HUES64 (cell line): ENCODE measurements around the gene ALOX5AP.
"Not testable (repeated sequence)": the region's sequence is repeated elsewhere in the genome, so short reads cannot be mapped to it uniquely, and the experiment has no call there.

Source experiments
- H3K27ac ChIP-seq: 2 replicates; pipeline ENCODE4 v1.7.0; 2013; ENCODE audit warnings: low read depth, low read length, inconsistent platforms
- H3K27me3 ChIP-seq: 2 replicates; pipeline ENCODE4 v1.6.1; 2013; ENCODE audit warnings: mild to moderate bottlenecking, low read length; ENCODE audit not compliant: insufficient read depth
- H3K36me3 ChIP-seq: 2 replicates; pipeline ENCODE4 v1.6.1; 2013; ENCODE audit warnings: mild to moderate bottlenecking, low read length; ENCODE audit not compliant: insufficient read depth
- H3K4me1 ChIP-seq: 2 replicates; pipeline ENCODE4 v1.6.1; 2013; ENCODE audit warnings: mild to moderate bottlenecking, low read length, moderate library complexity; ENCODE audit not compliant: insufficient read depth
- H3K4me3 ChIP-seq: 2 replicates; pipeline ENCODE4 v1.5.1; 2013; ENCODE audit warnings: mild to moderate bottlenecking, low read length, moderate library complexity
- H3K9ac ChIP-seq: 2 replicates; pipeline ENCODE4 v1.6.1; 2013; ENCODE audit warnings: mild to moderate bottlenecking, low read depth, low read length
- H3K9me3 ChIP-seq: 2 replicates; pipeline ENCODE4 v1.6.1; 2013; ENCODE audit warnings: low read depth, low read length; ENCODE audit not compliant: insufficient read depth
- WGBS: fragments of 150-250, 120-280 bp; methylation state at CpG from one replicate; pipeline ENCODE4 v1.1.7; 2013; ENCODE audit warnings: missing lambda C conversion rate; 5-methylcytosine and 5-hydroxymethylcytosine counted together

ALOX5AP gene

GRCh38 chr13:30739761-30740642, 4.7 kb downstream of the ALOX5AP start:
- WGBS: 86% methylated on average over 14 of the region's 14 CpGs
- H3K27ac ChIP-seq: no peak overlapping the region
- no peak overlapping the region for H3K9ac ChIP-seq
- peaks cover 9% of the 10 kb centered on the region; the same call in 1 of the 2 replicates for H3K4me1 ChIP-seq
- no peaks in the 10 kb centered on the region for H3K9me3 ChIP-seq
- no peak overlapping the region for H3K4me3 ChIP-seq
- no peaks in the 10 kb centered on the region for H3K27me3 ChIP-seq
- no peaks in the 10 kb centered on the region for H3K36me3 ChIP-seq

GRCh38 chr13:30742901-30743300, 7.6 kb downstream of the ALOX5AP start:
- Histone ChIP-seq H3K9me3 (no peaks in the 10 kb centered on the region), H3K4me3 (no peak overlapping the region), H3K4me1 (peaks cover 9% of the 10 kb centered on the region; the same call in 1 of the 2 replicates), H3K9ac (no peak overlapping the region), H3K27me3 (no peaks in the 10 kb centered on the region), H3K27ac (no peak overlapping the region), H3K36me3 (no peaks in the 10 kb centered on the region)
- WGBS: 87% methylated on average over 6 of the region's 6 CpGs

GRCh38 chr13:30743319-30744055, 8.1 kb downstream of the ALOX5AP start:
- no peaks in the 10 kb centered on the region for H3K9me3 ChIP-seq
- H3K9ac ChIP-seq: no peak overlapping the region
- H3K4me3 ChIP-seq: no peak overlapping the region
- no peaks in the 10 kb centered on the region for H3K36me3 ChIP-seq
- H3K4me1 ChIP-seq: peaks cover 9% of the 10 kb centered on the region; the same call in 1 of the 2 replicates
- H3K27ac ChIP-seq: no peak overlapping the region
- 89% methylated on average over 3 of the region's 4 CpGs for WGBS
- no peaks in the 10 kb centered on the region for H3K27me3 ChIP-seq

- no peak overlapping the region for H3K27ac ChIP-seq
- H3K36me3 ChIP-seq: no peaks in the 10 kb centered on the region
- H3K9ac ChIP-seq: no peak overlapping the region
- no peak overlapping the region for H3K4me3 ChIP-seq
- H3K4me1 ChIP-seq: peaks cover 9% of the 10 kb centered on the region; the same call in 1 of the 2 replicates
- 66% methylated on average over 7 of the region's 7 CpGs for WGBS
- no peaks in the 10 kb centered on the region for H3K9me3 ChIP-seq
- no peaks in the 10 kb centered on the region for H3K27me3 ChIP-seq
These were observed 8.8 kb downstream of the ALOX5AP start for GRCh38 chr13:30744056-30744680.

- Histone ChIP-seq H3K9ac (no peak overlapping the region), H3K4me3 (no peak overlapping the region), H3K27me3 (no peaks in the 10 kb centered on the region), H3K9me3 (no peaks in the 10 kb centered on the region), H3K36me3 (no peaks in the 10 kb centered on the region), H3K4me1 (peaks cover 9% of the 10 kb centered on the region; the same call in 1 of the 2 replicates), H3K27ac (no peak overlapping the region)
- 76% methylated on average over 4 of the region's 4 CpGs for WGBS
These were observed 9.3 kb downstream of the ALOX5AP start for GRCh38 chr13:30744681-30745077.

GRCh38 chr13:30745906-30746686, 10.8 kb downstream of the ALOX5AP start:
- 86% methylated on average over 9 of the region's 9 CpGs for WGBS
- Histone ChIP-seq H3K27me3 (no peaks in the 10 kb centered on the region), H3K4me1 (no peaks in the 10 kb centered on the region), H3K9ac (no peak overlapping the region), H3K9me3 (no peaks in the 10 kb centered on the region), H3K4me3 (no peak overlapping the region), H3K36me3 (no peaks in the 10 kb centered on the region), H3K27ac (no peak overlapping the region)

GRCh38 chr13:30746791-30747190, 11.4 kb downstream of the ALOX5AP start:
- H3K36me3 ChIP-seq: no peaks in the 10 kb centered on the region
- H3K9ac ChIP-seq: no peak overlapping the region
- no peak overlapping the region for H3K4me3 ChIP-seq
- H3K9me3 ChIP-seq: no peaks in the 10 kb centered on the region
- no peak overlapping the region for H3K27ac ChIP-seq
- 96% methylated on average over 2 of the region's 2 CpGs for WGBS
- H3K27me3 ChIP-seq: no peaks in the 10 kb centered on the region
- H3K4me1 ChIP-seq: no peaks in the 10 kb centered on the region

GRCh38 chr13:30747845-30748244, 12.5 kb downstream of the ALOX5AP start:
- not testable (repeated sequence) for H3K27me3 ChIP-seq, H3K4me3 ChIP-seq, H3K27ac ChIP-seq, H3K9ac ChIP-seq, H3K4me1 ChIP-seq, H3K9me3 ChIP-seq, H3K36me3 ChIP-seq
- 91% methylated on average over 6 of the region's 6 CpGs for WGBS

GRCh38 chr13:30748717-30749116, 13.4 kb downstream of the ALOX5AP start:
- WGBS: 95% methylated on average over 2 of the region's 2 CpGs
- Histone ChIP-seq H3K27me3 (no peaks in the 10 kb centered on the region), H3K4me1 (no peaks in the 10 kb centered on the region), H3K27ac (no peak overlapping the region), H3K9ac (no peak overlapping the region), H3K9me3 (no peaks in the 10 kb centered on the region), H3K4me3 (no peak overlapping the region), H3K36me3 (no peaks in the 10 kb centered on the region)

- Histone ChIP-seq H3K9me3 (no peaks in the 10 kb centered on the region), H3K36me3 (no peaks in the 10 kb centered on the region), H3K4me1 (no peaks in the 10 kb centered on the region), H3K9ac (no peak overlapping the region), H3K27me3 (no peaks in the 10 kb centered on the region), H3K27ac (no peak overlapping the region), H3K4me3 (no peak overlapping the region)
- 87% methylated on average over 4 of the region's 4 CpGs for WGBS
These were observed 14.7 kb downstream of the ALOX5AP start for GRCh38 chr13:30750036-30750435.
